Glutamatergic neuron (in vitro differentiated cells): ENCODE data around the gene MBD1. TPM values are rescaled to one million over a fixed set of nuclear protein-coding genes. Genes with fewer than 3 reads are reported as not detected.
"Not testable (repeated sequence)": the region's sequence is repeated elsewhere in the genome, so short reads cannot be mapped to it uniquely, and the experiment has no call there.

ENCODE experiments used
- DNase-seq: peaks from one replicate; pipeline ENCODE4 v3.0.0; 2022
- H3K27ac Mint-ChIP-seq: one replicate; pipeline ENCODE4 v1.8.0; 2020; ENCODE audit warnings: mild to moderate bottlenecking, mixed read lengths, inconsistent platforms; ENCODE audit not compliant: unreplicated experiment
- H3K27me3 Mint-ChIP-seq: one replicate; pipeline ENCODE4 v1.8.0; 2020; ENCODE audit warnings: mild to moderate bottlenecking, moderate library complexity, mixed read lengths, inconsistent platforms; ENCODE audit not compliant: unreplicated experiment
- H3K36me3 Mint-ChIP-seq: one replicate; pipeline ENCODE4 v1.8.0; 2020; ENCODE audit warnings: mild to moderate bottlenecking, mixed read lengths, inconsistent platforms; ENCODE audit not compliant: unreplicated experiment
- H3K4me1 Mint-ChIP-seq: one replicate; pipeline ENCODE4 v1.8.0; 2020; ENCODE audit warnings: mild to moderate bottlenecking, low read depth, mixed read lengths, inconsistent platforms; ENCODE audit not compliant: unreplicated experiment
- H3K4me3 Mint-ChIP-seq: one replicate; pipeline ENCODE4 v1.8.0; 2020; ENCODE audit warnings: mild to moderate bottlenecking, mixed read lengths, inconsistent platforms; ENCODE audit not compliant: unreplicated experiment
- H3K9me3 Mint-ChIP-seq: one replicate; pipeline ENCODE4 v1.8.0; 2020; ENCODE audit warnings: mild to moderate bottlenecking, moderate library complexity, mixed read lengths, inconsistent platforms; ENCODE audit not compliant: unreplicated experiment
- CTCF ChIP-seq: fragments of 200-600 bp; sonication (generic); IDR thresholded peaks from one replicate; pipeline ENCODE4 v1.5.0; 2021; ENCODE audit not compliant: partially characterized antibody, unreplicated experiment
- total RNA-seq: library from RNA; stranded (reverse); fragmentation: NEBNext Ultra II Directional; extraction: Animal tissue kit (Norgen Biotek cat#: 25700); gene quantifications from one replicate; pipeline ENCODE4 v1.2.1, GENCODE V29; 2021; ENCODE audit not compliant: unreplicated experiment

The MBD1 gene
- total RNA-seq, 1 donor from 2014 or later, result 91.0 TPM

GRCh38 chr18:50247561-50247960, 33.8 kb downstream of the MBD1 start:
- Mint-ChIP-seq H3K27me3 (peaks cover 2% of the 10 kb centered on the region), H3K4me3 (no peak overlapping the region), H3K36me3 (peaks cover 11% of the 10 kb centered on the region), H3K27ac (no peak overlapping the region), H3K4me1 (no peaks in the 10 kb centered on the region), H3K9me3 (peaks cover 4% of the 10 kb centered on the region)
- TF ChIP-seq CTCF, result no peak
- DNase-seq, result no peak

GRCh38 chr18:50241768-50242167, 39.6 kb downstream of the MBD1 start:
- not testable (repeated sequence) for H3K4me3 Mint-ChIP-seq, H3K9me3 Mint-ChIP-seq, H3K27me3 Mint-ChIP-seq, H3K27ac Mint-ChIP-seq, H3K4me1 Mint-ChIP-seq, DNase-seq
- H3K36me3 Mint-ChIP-seq, result peaks cover 22% of the 10 kb centered on the region

- H3K27me3 Mint-ChIP-seq, result peaks cover 2% of the 10 kb centered on the region
- no peaks in the 10 kb centered on the region for H3K4me1 Mint-ChIP-seq
- peaks cover 29% of the 10 kb centered on the region for H3K36me3 Mint-ChIP-seq
- peaks cover 4% of the 10 kb centered on the region for H3K9me3 Mint-ChIP-seq
- no peak overlapping the region for H3K4me3 Mint-ChIP-seq
- no peak for DNase-seq
- TF ChIP-seq CTCF, result no peak
- H3K27ac Mint-ChIP-seq, result no peak overlapping the region
These were observed 41.2 kb downstream of the MBD1 start for GRCh38 chr18:50240080-50240563.

- no peak overlapping the region for H3K27ac Mint-ChIP-seq
- no peak overlapping the region for H3K4me3 Mint-ChIP-seq
- TF ChIP-seq CTCF, result no peak
- H3K4me1 Mint-ChIP-seq, result peaks cover under 1% of the 10 kb centered on the region
- H3K27me3 Mint-ChIP-seq, result no peaks in the 10 kb centered on the region
- H3K9me3 Mint-ChIP-seq, result peaks cover 4% of the 10 kb centered on the region
- peaks cover 7% of the 10 kb centered on the region for H3K36me3 Mint-ChIP-seq
- no peak for DNase-seq
These were observed 48.9 kb downstream of the MBD1 start for GRCh38 chr18:50232419-50232818.

GRCh38 chr18:50231621-50232020, 49.7 kb downstream of the MBD1 start:
- Mint-ChIP-seq H3K36me3 (peaks cover 5% of the 10 kb centered on the region), H3K27me3 (no peaks in the 10 kb centered on the region), H3K27ac (no peak overlapping the region), H3K4me3 (no peak overlapping the region), H3K9me3 (peaks cover 4% of the 10 kb centered on the region), H3K4me1 (peaks cover 6% of the 10 kb centered on the region)
- no peak for TF ChIP-seq CTCF
- no peak for DNase-seq

- H3K27me3 Mint-ChIP-seq, DNase-seq, H3K9me3 Mint-ChIP-seq, H3K4me3 Mint-ChIP-seq, H3K4me1 Mint-ChIP-seq, H3K27ac Mint-ChIP-seq: not testable (repeated sequence)
- peaks cover 16% of the 10 kb centered on the region for H3K36me3 Mint-ChIP-seq
These were observed 61.1 kb downstream of the MBD1 start for GRCh38 chr18:50220249-50220648.

Other genes with a start within 250 kb of the MBD1 start
- 2.7 TPM for gene MYO5B, start 86.4 kb downstream of the MBD1 start, total RNA-seq
- 0.22 TPM for gene CFAP53, start 15.0 kb downstream of the MBD1 start, total RNA-seq
- gene CXXC1, start 6.2 kb upstream of the MBD1 start, total RNA-seq, result 66.3 TPM
- gene SKA1, start 93.5 kb upstream of the MBD1 start, total RNA-seq, result 2.0 TPM